ENCODE data around the gene CUEDC1. TPM values are rescaled to one million over a fixed set of nuclear protein-coding genes. Genes with fewer than 3 reads are reported as not detected.

Gene CUEDC1
- total RNA-seq, 1 donor from 2014 or later: 14.5 TPM

GRCh38 chr17:57972151-57972550 lies 16.9 kb upstream of the CUEDC1 start:
- TF ChIP-seq, protein P1, sequence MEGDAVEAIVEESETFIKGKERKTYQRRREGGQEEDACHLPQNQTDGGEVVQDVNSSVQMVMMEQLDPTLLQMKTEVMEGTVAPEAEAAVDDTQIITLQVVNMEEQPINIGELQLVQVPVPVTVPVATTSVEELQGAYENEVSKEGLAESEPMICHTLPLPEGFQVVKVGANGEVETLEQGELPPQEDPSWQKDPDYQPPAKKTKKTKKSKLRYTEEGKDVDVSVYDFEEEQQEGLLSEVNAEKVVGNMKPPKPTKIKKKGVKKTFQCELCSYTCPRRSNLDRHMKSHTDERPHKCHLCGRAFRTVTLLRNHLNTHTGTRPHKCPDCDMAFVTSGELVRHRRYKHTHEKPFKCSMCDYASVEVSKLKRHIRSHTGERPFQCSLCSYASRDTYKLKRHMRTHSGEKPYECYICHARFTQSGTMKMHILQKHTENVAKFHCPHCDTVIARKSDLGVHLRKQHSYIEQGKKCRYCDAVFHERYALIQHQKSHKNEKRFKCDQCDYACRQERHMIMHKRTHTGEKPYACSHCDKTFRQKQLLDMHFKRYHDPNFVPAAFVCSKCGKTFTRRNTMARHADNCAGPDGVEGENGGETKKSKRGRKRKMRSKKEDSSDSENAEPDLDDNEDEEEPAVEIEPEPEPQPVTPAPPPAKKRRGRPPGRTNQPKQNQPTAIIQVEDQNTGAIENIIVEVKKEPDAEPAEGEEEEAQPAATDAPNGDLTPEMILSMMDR (conservative IDR thresholded peaks at IDR 0.05; ENCODE audit: low read depth, low read length): no peak
- H3K4me3 ChIP-seq (ENCODE audit: low read depth, low read length): no peak overlapping the region
- no peak for DNase-seq (ENCODE audit: low read depth)

DNA sequence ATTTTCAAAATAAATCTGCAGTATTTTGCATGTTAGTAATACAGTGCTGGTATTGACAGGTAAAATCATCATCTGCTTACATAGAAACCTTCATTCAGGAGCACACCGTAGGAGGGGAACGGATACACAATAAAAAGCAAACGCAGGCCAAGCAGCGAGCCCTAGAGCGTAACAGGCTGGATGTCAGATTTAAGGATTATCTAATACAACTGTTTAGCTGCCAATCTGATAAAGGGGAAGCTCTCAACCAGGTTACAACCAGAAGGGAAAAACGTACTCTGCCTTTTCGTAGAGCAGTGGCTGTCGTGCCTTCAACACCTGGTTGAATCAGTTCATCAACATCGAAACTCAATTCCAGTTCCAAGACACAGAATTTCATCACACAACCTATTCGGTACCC lies 16.4 kb upstream of the CUEDC1 start:
- TF ChIP-seq, protein P1 (conservative IDR thresholded peaks at IDR 0.05; ENCODE audit: low read depth, low read length): no peak
- no peak overlapping the region for H3K4me3 ChIP-seq (ENCODE audit: low read depth, low read length)
- no peak for DNase-seq (ENCODE audit: low read depth)

GRCh38 chr17:57970710-57971109 lies 15.5 kb upstream of the CUEDC1 start:
- TF ChIP-seq, protein P1 (conservative IDR thresholded peaks at IDR 0.05; ENCODE audit: low read depth, low read length): no peak
- no peak for DNase-seq (ENCODE audit: low read depth)
- no peak overlapping the region for H3K4me3 ChIP-seq (ENCODE audit: low read depth, low read length)

DNA sequence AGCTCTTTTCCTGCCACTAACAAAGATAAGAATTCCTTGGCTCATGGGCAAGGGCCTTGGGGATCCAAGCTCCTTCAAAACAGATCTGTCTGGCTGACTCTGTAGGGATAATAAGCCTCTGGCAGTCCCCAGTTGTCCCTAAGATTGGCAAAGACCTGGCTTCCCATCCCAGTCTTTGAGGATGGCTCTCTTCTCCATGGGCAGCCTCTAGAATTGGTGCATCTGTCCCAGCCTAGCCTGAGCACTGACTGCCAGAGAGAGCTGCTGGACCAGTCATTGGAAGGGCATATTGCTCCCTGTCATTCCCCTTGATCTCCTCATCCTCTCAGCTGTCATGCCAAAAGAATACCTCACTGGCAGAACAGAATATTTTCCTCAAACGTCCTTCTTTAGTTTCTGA lies 13.2 kb upstream of the CUEDC1 start:
- no peak overlapping the region for H3K4me3 ChIP-seq (ENCODE audit: low read depth, low read length)
- DNase-seq (ENCODE audit: low read depth): no peak
- TF ChIP-seq, protein P1 (conservative IDR thresholded peaks at IDR 0.05; ENCODE audit: low read depth, low read length): no peak

DNA sequence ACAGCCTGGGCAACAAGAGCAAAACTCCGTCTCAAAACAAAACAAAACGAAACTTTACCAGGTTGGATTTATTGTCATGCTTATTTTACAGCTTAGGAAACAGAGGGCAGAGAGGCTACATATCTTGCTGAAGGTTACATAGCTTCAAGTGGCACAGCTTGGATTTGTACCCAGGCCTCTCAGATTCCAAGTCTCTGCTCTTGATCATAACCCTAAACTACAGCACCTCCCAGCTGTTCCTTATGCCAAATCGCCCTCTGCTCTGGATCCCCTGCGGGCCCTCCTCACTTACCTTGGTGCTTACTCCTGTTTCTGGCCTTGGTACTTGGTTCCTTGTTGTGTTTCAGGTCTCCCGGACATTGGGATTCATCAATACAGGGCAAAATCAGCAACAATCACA lies 11.7 kb upstream of the CUEDC1 start:
- H3K4me3 ChIP-seq (ENCODE audit: low read depth, low read length): no peak overlapping the region
- no peak for DNase-seq (ENCODE audit: low read depth)
- TF ChIP-seq, protein P1 (conservative IDR thresholded peaks at IDR 0.05; ENCODE audit: low read depth, low read length): no peak

- DNase-seq (ENCODE audit: low read depth): no peak
- no peak overlapping the region for H3K4me3 ChIP-seq (ENCODE audit: low read depth, low read length)
- TF ChIP-seq, protein P1 (conservative IDR thresholded peaks at IDR 0.05; ENCODE audit: low read depth, low read length): no peak
Measured at GRCh38 chr17:57966246-57966645, 11.0 kb upstream of the CUEDC1 start.

DNA sequence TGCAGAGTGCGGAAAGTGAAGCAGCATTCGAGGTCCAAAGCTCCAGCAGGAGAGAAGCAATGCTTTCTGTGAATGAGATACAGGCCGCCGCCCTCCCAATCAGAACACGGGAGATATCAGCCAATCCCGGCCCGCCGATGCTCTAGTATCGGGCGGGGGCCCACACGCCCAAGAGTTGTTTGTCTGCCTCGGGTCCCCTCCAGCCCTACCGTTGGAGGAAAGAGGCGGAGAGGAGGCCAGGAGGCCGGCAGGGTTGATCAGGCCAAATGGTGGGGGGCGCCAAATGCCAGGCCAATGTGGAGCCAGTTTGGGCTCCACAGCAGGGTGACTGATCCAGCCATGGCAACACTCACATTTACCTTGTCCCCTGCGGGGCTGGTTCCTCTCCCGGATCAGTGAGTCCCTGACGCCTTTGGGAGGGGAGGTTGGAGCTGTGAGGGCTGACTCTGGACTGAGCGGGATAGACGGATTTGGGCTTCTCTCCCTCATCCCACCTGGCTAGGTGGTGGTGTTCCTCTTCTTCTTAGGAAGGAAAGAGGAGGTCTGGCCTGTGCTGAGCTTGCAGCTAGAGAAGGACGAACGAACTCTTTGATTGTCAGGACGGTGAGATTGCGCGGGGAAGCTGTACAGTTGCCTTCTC lies 10.4 kb upstream of the CUEDC1 start:
- TF ChIP-seq, protein P1 (conservative IDR thresholded peaks at IDR 0.05; ENCODE audit: low read depth, low read length): no peak
- H3K4me3 ChIP-seq (ENCODE audit: low read depth, low read length): no peak overlapping the region
- DNase-seq (ENCODE audit: low read depth): no peak
